Calu3 (cell line): ENCODE data around the gene ALK. TPM values are rescaled to one million over a fixed set of nuclear protein-coding genes. Genes with fewer than 3 reads are reported as not detected.

Experiments used
- BruUV-seq: library from RNA; stranded (reverse); fragments of 400-500 nt; replicated peaks from 2 replicates; lab custom pipeline; 2021; lab: Mats Ljungman, UMichigan
- CTCF ChIA-PET: fragments of 300-600 bp; sonication (Branson Sonifier 250); formaldehyde crosslinking; loops from one replicate; lab custom pipeline; 2022; ENCODE audit warnings: antibody characterized with exemption; lab: Charles Lee
- DNase-seq: peaks from one replicate; pipeline ENCODE4 v3.0.0; 2022
- H3K27ac Mint-ChIP-seq: one replicate; pipeline ENCODE4 v1.8.0; 2022; ENCODE audit warnings: mixed read lengths; ENCODE audit not compliant: unreplicated experiment
- H3K27me3 Mint-ChIP-seq: one replicate; pipeline ENCODE4 v1.8.0; 2022; ENCODE audit warnings: mixed read lengths; ENCODE audit not compliant: unreplicated experiment
- H3K36me3 Mint-ChIP-seq: one replicate; pipeline ENCODE4 v1.8.0; 2022; ENCODE audit warnings: mild to moderate bottlenecking, moderate library complexity, mixed read lengths; ENCODE audit not compliant: insufficient read depth, unreplicated experiment
- H3K4me1 Mint-ChIP-seq: one replicate; pipeline ENCODE4 v1.8.0; 2022; ENCODE audit warnings: mild to moderate bottlenecking, low read depth, mixed read lengths; ENCODE audit not compliant: unreplicated experiment
- H3K4me3 Mint-ChIP-seq: one replicate; pipeline ENCODE4 v1.8.0; 2022; ENCODE audit warnings: mild to moderate bottlenecking, low read depth, moderate library complexity, mixed read lengths; ENCODE audit not compliant: unreplicated experiment
- H3K9me3 Mint-ChIP-seq: one replicate; pipeline ENCODE4 v1.8.0; 2022; ENCODE audit warnings: low read depth, mixed read lengths; ENCODE audit not compliant: unreplicated experiment
- intact Hi-C: fragments of 100-400 bp; cut with micrococcal nuclease; formaldehyde crosslinking; loops from one replicate; pipeline ENCODE4 v1.10.0; 2022; ENCODE audit not compliant: unreplicated experiment
- total RNA-seq: library from RNA; stranded (reverse); gene quantifications from 2 replicates; pipeline ENCODE4 v1.2.3, GENCODE V29; 2022
- TF ChIP-seq, protein P1 (sequence below): fragments of 200-600 bp; IDR thresholded peaks from one replicate; pipeline ENCODE4 v1.8.0; 2022; ENCODE audit warnings: antibody characterized with exemption; ENCODE audit not compliant: unreplicated experiment

The ALK gene
- total RNA-seq, 1 experiment from 2014 or later, result not detected

DNA sequence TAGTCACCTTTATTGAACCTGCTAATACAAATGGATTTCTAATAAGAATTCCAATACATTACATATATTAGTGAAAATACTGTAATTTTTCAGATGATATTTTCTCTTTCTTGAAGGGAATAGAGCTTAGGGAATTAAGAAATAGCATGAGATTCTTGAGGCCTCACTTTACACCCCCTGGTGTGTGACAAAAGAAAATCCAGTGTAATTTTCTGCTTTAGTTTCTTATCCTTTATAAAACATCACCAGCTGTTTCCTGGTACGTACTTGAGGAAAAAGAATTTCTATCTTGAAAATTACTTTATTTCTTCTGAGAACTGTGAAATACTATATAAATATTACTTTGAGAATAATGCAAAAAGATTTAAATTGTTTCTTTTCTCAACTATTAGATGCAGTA lies 734.6 kb downstream of the ALK start:
- peaks cover 15% of the 10 kb centered on the region for H3K4me1 Mint-ChIP-seq
- CTCF ChIA-PET, result no interaction called here
- H3K36me3 Mint-ChIP-seq, result peaks cover 62% of the 10 kb centered on the region
- no TSS peak for BruUV-seq
- intact Hi-C loops, result no loop called here
- no peak for DNase-seq
- H3K9me3 Mint-ChIP-seq, result no peaks in the 10 kb centered on the region
- no peaks in the 10 kb centered on the region for H3K27me3 Mint-ChIP-seq
- H3K4me3 Mint-ChIP-seq, result no peak overlapping the region
- TF ChIP-seq, protein P1, sequence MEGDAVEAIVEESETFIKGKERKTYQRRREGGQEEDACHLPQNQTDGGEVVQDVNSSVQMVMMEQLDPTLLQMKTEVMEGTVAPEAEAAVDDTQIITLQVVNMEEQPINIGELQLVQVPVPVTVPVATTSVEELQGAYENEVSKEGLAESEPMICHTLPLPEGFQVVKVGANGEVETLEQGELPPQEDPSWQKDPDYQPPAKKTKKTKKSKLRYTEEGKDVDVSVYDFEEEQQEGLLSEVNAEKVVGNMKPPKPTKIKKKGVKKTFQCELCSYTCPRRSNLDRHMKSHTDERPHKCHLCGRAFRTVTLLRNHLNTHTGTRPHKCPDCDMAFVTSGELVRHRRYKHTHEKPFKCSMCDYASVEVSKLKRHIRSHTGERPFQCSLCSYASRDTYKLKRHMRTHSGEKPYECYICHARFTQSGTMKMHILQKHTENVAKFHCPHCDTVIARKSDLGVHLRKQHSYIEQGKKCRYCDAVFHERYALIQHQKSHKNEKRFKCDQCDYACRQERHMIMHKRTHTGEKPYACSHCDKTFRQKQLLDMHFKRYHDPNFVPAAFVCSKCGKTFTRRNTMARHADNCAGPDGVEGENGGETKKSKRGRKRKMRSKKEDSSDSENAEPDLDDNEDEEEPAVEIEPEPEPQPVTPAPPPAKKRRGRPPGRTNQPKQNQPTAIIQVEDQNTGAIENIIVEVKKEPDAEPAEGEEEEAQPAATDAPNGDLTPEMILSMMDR, result no peak
- no peak overlapping the region for H3K27ac Mint-ChIP-seq

- TF ChIP-seq, protein P1, result no peak
- Mint-ChIP-seq H3K27me3 (no peaks in the 10 kb centered on the region), H3K9me3 (no peaks in the 10 kb centered on the region), H3K4me1 (peaks cover 23% of the 10 kb centered on the region), H3K36me3 (peaks cover 72% of the 10 kb centered on the region), H3K27ac (peak overlapping the region; percentile 34), H3K4me3 (no peak overlapping the region)
- intact Hi-C loops, result loop anchor here (5.0 kb wide), 1 partner anchor 362 kb away; no protein-coding TSS in a partner anchor
- no TSS peak for BruUV-seq
- CTCF ChIA-PET, result no interaction called here
- DNase-seq, result no peak
Measured at GRCh38 chr2:29184531-29184930, 736.9 kb downstream of the ALK start.

DNA sequence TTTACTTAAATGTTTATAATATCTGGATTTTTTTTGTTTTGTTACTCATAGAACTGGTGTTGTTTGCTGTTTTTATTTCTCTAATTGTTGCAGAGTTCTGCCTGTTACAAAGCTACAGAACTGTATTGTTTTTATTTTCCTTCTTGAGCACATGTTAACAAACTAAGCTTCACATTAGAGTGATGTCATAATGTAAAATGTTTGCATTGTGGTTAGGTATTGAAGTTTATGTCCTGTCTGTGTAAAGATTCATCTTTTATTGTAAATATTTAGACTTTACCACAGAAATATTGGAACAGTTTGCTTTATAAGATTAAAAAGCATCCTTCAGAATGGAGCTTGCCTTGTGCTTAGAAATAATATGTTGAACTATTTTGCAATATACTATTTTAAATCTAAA lies 738.5 kb downstream of the ALK start:
- H3K27me3 Mint-ChIP-seq, result no peaks in the 10 kb centered on the region
- no peak for DNase-seq
- no peak overlapping the region for H3K4me3 Mint-ChIP-seq
- TF ChIP-seq, protein P1, result no peak
- intact Hi-C loops, result loop anchor here (5.0 kb wide), 1 partner anchor 361 kb away; no protein-coding TSS in a partner anchor
- no peaks in the 10 kb centered on the region for H3K9me3 Mint-ChIP-seq
- H3K36me3 Mint-ChIP-seq, result peaks cover 78% of the 10 kb centered on the region
- no peak overlapping the region for H3K27ac Mint-ChIP-seq
- H3K4me1 Mint-ChIP-seq, result peaks cover 22% of the 10 kb centered on the region
- CTCF ChIA-PET, result interaction anchor here (1.2 kb wide), 1 partner anchor 69 kb away, joined by 3 read pairs; no protein-coding TSS in a partner anchor
- BruUV-seq, result no TSS peak

DNA sequence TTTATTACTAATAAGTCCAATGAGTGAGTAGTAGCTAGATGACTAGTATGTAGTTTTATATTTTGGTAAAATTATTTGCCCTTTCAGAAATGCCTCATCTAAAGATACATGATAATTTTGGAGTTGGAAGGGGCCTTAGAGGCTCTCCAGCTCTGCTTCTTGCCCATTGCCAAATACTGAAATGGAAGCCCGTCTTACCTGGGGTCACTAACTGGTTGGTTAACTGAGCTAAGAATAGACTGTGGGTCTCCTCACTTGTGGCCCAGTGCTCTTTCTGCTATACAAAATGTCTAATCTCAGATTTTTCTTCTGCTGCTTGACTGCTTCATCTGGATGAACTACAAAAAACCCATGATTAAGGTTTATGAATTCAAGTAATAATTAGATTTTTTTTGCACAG lies 739.1 kb downstream of the ALK start:
- no peaks in the 10 kb centered on the region for H3K27me3 Mint-ChIP-seq
- H3K9me3 Mint-ChIP-seq, result no peaks in the 10 kb centered on the region
- intact Hi-C loops, result loop anchor here (5.0 kb wide), 1 partner anchor 360 kb away; no protein-coding TSS in a partner anchor
- TF ChIP-seq, protein P1, result no peak
- H3K4me3 Mint-ChIP-seq, result no peak overlapping the region
- H3K36me3 Mint-ChIP-seq, result peaks cover 77% of the 10 kb centered on the region
- H3K4me1 Mint-ChIP-seq, result peaks cover 16% of the 10 kb centered on the region
- no peak overlapping the region for H3K27ac Mint-ChIP-seq
- CTCF ChIA-PET, result interaction anchor here (1.2 kb wide), 1 partner anchor 69 kb away, joined by 3 read pairs; no protein-coding TSS in a partner anchor
- no peak for DNase-seq
- BruUV-seq, result TSS peak; percentile 21
